B cell (primary cell): Measurements from ENCODE around the gene CNBP. TPM values are rescaled to one million over a fixed set of nuclear protein-coding genes. Genes with fewer than 3 reads are reported as not detected.
A peak's percentile ranks its signal among the peaks of the same experiment; 100 is the strongest.

Experiments used
- ATAC-seq: fragments of 200-7000 bp; cut with Tn5 transposase; one replicate; pipeline ENCODE4 v1.10.0; 2021; ENCODE audit warnings: low read depth, mild to moderate bottlenecking, moderate number of reproducible peaks, moderate library complexity
- CTCF ChIA-PET: fragments of 350-600 bp; sonication (Branson Sonifier 250); formaldehyde crosslinking; loops from one replicate; lab custom pipeline; 2021; ENCODE audit warnings: antibody characterized with exemption, inconsistent platforms; lab: Charles Lee
- POLR2A ChIA-PET: fragments of 350-600 bp; sonication (Branson Sonifier 250); formaldehyde crosslinking; loops from one replicate; lab custom pipeline; 2021; ENCODE audit warnings: antibody characterized with exemption; lab: Charles Lee
- DNase-seq: peaks from one replicate; pipeline ENCODE4 v3.0.0; 2013
- H2AFZ ChIP-seq: 2 replicates; pipeline ENCODE4 v1.6.1; 2012; ENCODE audit warnings: mild to moderate bottlenecking, low read depth, low read length; ENCODE audit not compliant: insufficient read depth, poor library complexity, severe bottlenecking
- H3K27ac ChIP-seq, 2 donors: 1 replicate in 1 of 2; 2 replicates in 1 of 2; pipeline ENCODE4 v1.5.1; 2012 to 2013; ENCODE audit warnings: low read length in 2 of 2, mild to moderate bottlenecking in 2 of 2, moderate library complexity in 1 of 2
- H3K27me3 ChIP-seq, 4 experiments: fragments of 200-600 bp in 1 of 4; sonication (generic) in 1 of 4; replicated peaks in 1 of 4; 1 replicate in 2 of 4; 2 replicates in 2 of 4; pipeline versions ENCODE4 v1.6.1 to v1.7.0; 2013 to 2016; ENCODE audit warnings: low read length in 3 of 4, mild to moderate bottlenecking in 2 of 4, mixed read lengths in 1 of 4, moderate library complexity in 1 of 4; ENCODE audit not compliant: insufficient read depth in 4 of 4, control insufficient read depth in 3 of 4; ENCODE audit errors: control extremely low read depth in 1 of 4
- H3K36me3 ChIP-seq, 2 experiments: replicated peaks in 1 of 2; 1 replicate in 1 of 2; 2 replicates in 1 of 2; pipeline versions ENCODE4 v1.6.1 to v1.7.1; 2013; ENCODE audit warnings: low read length in 1 of 2; ENCODE audit not compliant: insufficient read depth in 2 of 2, control insufficient read depth in 1 of 2; ENCODE audit errors: control extremely low read depth in 1 of 2, extremely low read depth in 1 of 2
- H3K4me1 ChIP-seq, 2 donors: fragments of 200-600 bp in 1 of 2; sonication (generic) in 1 of 2; 1 replicate in 1 of 2; 2 replicates in 1 of 2; pipeline versions ENCODE4 v1.5.1 to v1.6.1; 2013 to 2017; ENCODE audit warnings: low read length in 2 of 2; ENCODE audit not compliant: control insufficient read depth in 2 of 2, insufficient read depth in 2 of 2
- H3K4me2 ChIP-seq: replicated peaks from 2 replicates; pipeline ENCODE3; 2012; ENCODE audit warnings: mild to moderate bottlenecking, low read depth, low read length; ENCODE audit not compliant: poor library complexity, severe bottlenecking
- H3K4me3 ChIP-seq, 5 experiments: fragments of 200-600 bp in 1 of 5; sonication (generic) in 1 of 5; 1 replicate in 3 of 5; 2 replicates in 2 of 5; pipeline versions ENCODE4 v1.5.1 to v1.7.0; 2011 to 2016; ENCODE audit warnings: low read length in 4 of 5, mild to moderate bottlenecking in 4 of 5, low read depth in 2 of 5, control low read depth in 1 of 5, moderate library complexity in 1 of 5; ENCODE audit not compliant: insufficient read depth in 1 of 5; ENCODE audit errors: control extremely low read depth in 1 of 5, extremely low read depth in 1 of 5
- H3K79me2 ChIP-seq: fragments of 200-600 bp; sonication (generic); one replicate; pipeline ENCODE4 v1.6.0; 2016; ENCODE audit warnings: low read length; ENCODE audit not compliant: control insufficient read depth, insufficient read depth
- H3K9ac ChIP-seq: fragments of 200-600 bp; sonication (generic); 2 replicates; pipeline ENCODE4 v1.6.1; 2017; ENCODE audit warnings: mild to moderate bottlenecking, low read length, moderate library complexity
- H3K9me3 ChIP-seq, 3 donors: one replicate each; pipeline versions ENCODE4 v1.6.1 to v1.7.1; 2013; ENCODE audit warnings: low read length in 2 of 3; ENCODE audit not compliant: control insufficient read depth in 2 of 3, insufficient read depth in 1 of 3; ENCODE audit errors: control extremely low read depth in 1 of 3
- H4K20me1 ChIP-seq: 2 replicates; pipeline ENCODE4 v1.6.0; 2012; ENCODE audit warnings: mild to moderate bottlenecking, low read length; ENCODE audit not compliant: insufficient read depth, control insufficient read depth, poor library complexity, severe bottlenecking
- H3K27ac Mint-ChIP-seq: one replicate; pipeline ENCODE4 v1.8.0; 2021; ENCODE audit warnings: mixed read lengths
- H3K27me3 Mint-ChIP-seq: one replicate; pipeline ENCODE4 v1.8.0; 2021; ENCODE audit warnings: mixed read lengths
- H3K4me1 Mint-ChIP-seq: one replicate; pipeline ENCODE4 v1.8.0; 2021; ENCODE audit warnings: mixed read lengths
- H3K4me3 Mint-ChIP-seq: one replicate; pipeline ENCODE4 v1.8.0; 2021; ENCODE audit warnings: mixed read lengths
- H3K9me3 Mint-ChIP-seq: one replicate; pipeline ENCODE4 v1.8.0; 2022; ENCODE audit warnings: mixed read lengths; ENCODE audit not compliant: insufficient read depth
- EZH2 ChIP-seq: IDR thresholded peaks from 2 replicates; pipeline ENCODE4 v1.6.1; 2012; ENCODE audit warnings: borderline replicate concordance, low read depth, mild to moderate bottlenecking, moderate library complexity, low read length; ENCODE audit not compliant: insufficient read depth, poor library complexity, severe bottlenecking
- WGBS: methylation state at CpG from one replicate; pipeline ENCODE4 v1.1.5; 2013; ENCODE audit warnings: missing lambda C conversion rate; ENCODE audit not compliant: insufficient coverage; 5-methylcytosine and 5-hydroxymethylcytosine counted together
- intact Hi-C: fragments of 100-400 bp; cut with micrococcal nuclease; formaldehyde crosslinking; loops from one replicate; pipeline ENCODE4 v1.10.0; 2022
- polyA plus RNA-seq: library from polyadenylated mRNA; depleted of rRNA; stranded (reverse); fragments of >200 nt; gene quantifications from 2 replicates; pipeline ENCODE4 v1.2.3, GENCODE V29; 2012
- total RNA-seq, 2 donors: library from RNA; stranded (reverse); fragments of 120-200 nt in 1 of 2; gene quantifications; 1 replicate in 1 of 2; 2 replicates in 1 of 2; pipeline versions ENCODE4 v1.2.3 to v1.2.4, GENCODE V29; 2013 to 2022
- TF ChIP-seq, protein P1 (sequence below): fragments of 200-600 bp; IDR thresholded peaks from one replicate; pipeline ENCODE4 v1.8.0; 2022; ENCODE audit warnings: antibody characterized with exemption, mild to moderate bottlenecking

Gene CNBP
- total and polyA plus RNA-seq, 2 donors (not counting 1 experiment from before 2014, with no cell fraction given): 167 to 304 TPM

DNA sequence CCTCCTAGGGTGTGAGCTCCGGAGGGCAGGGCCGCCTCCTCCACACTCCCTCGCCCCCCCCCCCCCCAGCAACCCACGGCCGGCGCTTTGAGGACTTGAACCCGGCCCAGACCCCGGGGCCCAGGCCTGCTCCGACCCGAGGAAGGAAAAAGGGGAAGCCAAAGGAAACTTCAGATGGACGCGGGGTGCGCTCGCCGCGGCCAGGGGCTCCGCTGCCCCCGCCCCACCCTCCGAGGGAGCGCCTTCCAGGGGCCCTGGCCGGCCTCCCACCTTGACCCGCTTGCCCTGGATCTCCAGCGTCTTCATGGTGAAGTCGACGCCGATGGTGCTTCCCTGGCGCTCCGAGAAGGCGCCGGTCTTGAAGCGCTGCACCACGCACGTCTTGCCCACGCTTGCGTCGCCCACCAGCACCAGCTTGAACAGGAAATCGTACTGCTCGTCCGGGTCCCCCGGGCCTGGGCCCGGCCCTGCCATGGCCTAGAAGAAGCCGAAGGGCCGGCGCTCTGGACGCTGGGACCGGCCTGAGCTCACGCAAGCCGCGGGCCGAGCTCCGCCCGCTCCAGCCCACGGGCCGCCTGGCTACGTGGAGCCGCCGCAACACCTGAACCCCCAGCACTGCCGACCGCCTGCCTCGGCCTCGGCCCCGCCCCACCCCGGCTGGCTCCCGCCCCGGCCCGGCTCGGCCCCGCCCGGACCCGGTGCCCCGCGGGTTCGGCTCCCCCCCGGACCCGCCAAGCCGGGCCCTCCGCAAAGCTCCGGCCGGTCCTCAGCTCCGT, 62.5 kb downstream of the CNBP start:
- intact Hi-C loops: loop anchor here (2.0 to 5.0 kb wide), 4 partner anchors 94 to 456 kb away; partner anchors contain the start of gene COPG1
- H3K4me3 ChIP-seq: peak overlapping the region; percentile 68 to 81 (median 76)
- Mint-ChIP-seq H3K9me3 (no peaks in the 10 kb centered on the region), H3K27ac (peak overlapping the region; percentile 84), H3K4me1 (peaks cover 52% of the 10 kb centered on the region), H3K27me3 (no peaks in the 10 kb centered on the region), H3K4me3 (peak overlapping the region; percentile 88)
- no peaks in the 10 kb centered on the region for H3K27me3 ChIP-seq
- peak overlapping the region; percentile 57 to 61 for H3K27ac ChIP-seq
- under 1% methylated on average over 79 of the region's 80 CpGs for WGBS
- peaks cover 34% of the 10 kb centered on the region for H3K79me2 ChIP-seq
- peaks cover 4% of the 10 kb centered on the region in 2 experiments for H3K36me3 ChIP-seq
- DNase-seq (peak; percentile 67), ATAC-seq (peak; percentile 5)
- peaks cover 42 to 46% of the 10 kb centered on the region in 2 donors for H3K4me1 ChIP-seq
- no peak for TF ChIP-seq EZH2
- peaks cover 31% of the 10 kb centered on the region for H4K20me1 ChIP-seq
- H3K4me2 ChIP-seq: peak overlapping the region; percentile 98
- no peaks in the 10 kb centered on the region for H3K9me3 ChIP-seq
- H3K9ac ChIP-seq: peak overlapping the region; percentile 80
- ChIA-PET POLR2A (interaction anchor here (0.6 to 1.8 kb wide), 13 partner anchors 12 to 471 kb away, joined by 3 to 6 read pairs (median 3); partner anchors contain the start of genes CNBP and COPG1), CTCF (interaction anchor here (1.2 to 4.3 kb wide), 9 partner anchors 41 to 151 kb away, joined by 3 to 32 read pairs (median 5); partner anchors contain the start of genes COPG1 and ISY1)
- peak overlapping the region; percentile 60 for H2AFZ ChIP-seq

DNA sequence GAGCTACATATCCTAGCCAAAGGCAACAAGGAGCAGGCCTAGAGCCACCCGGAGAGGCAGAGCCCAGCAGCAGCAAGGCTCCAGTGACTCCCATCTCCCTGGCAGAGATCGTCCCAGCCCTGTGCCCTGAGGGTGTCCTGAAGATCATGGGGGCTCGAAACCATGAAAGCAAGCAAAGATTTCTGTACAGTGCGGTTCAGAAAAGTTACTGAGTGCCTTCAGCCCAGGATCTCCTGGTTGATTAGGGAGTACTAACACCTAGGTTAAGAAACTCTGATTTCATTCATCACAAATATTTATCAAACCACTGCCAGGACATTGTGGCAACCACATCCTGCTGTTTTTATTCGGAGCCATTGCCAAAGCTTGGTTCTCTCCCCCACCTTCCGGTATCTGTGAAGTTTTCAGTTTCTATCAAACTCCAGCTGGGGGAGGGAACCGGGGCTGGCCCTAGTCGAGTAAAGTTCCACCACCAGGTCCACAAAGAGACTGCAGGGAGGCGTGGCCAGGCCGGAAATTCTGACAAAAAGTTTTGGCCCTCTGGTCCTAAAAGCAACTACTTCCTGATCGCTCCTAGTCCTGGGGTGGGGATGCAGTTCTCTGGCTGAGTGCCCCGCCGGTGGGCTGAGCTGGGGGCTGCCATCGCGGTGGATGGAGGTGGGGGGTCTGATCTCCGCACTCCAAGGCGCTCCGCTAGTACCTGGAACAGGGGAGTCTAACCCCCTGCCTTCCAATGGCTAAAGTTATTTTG, 63.3 kb downstream of the CNBP start:
- Histone ChIP-seq H3K36me3 (peaks cover 4% of the 10 kb centered on the region in 2 experiments), H3K27ac (peak overlapping the region; percentile 61 to 62), H3K79me2 (peaks cover 41% of the 10 kb centered on the region), H3K4me3 (peak overlapping the region; percentile 68 to 81 (median 76)), H3K4me1 (peaks cover 42 to 46% of the 10 kb centered on the region in 2 donors), H4K20me1 (peaks cover 31% of the 10 kb centered on the region), H3K9me3 (no peaks in the 10 kb centered on the region), H3K27me3 (no peaks in the 10 kb centered on the region), H3K4me2 (peak overlapping the region; percentile 98), H2AFZ (peak overlapping the region; percentile 60), H3K9ac (peak overlapping the region; percentile 80)
- ChIA-PET CTCF (interaction anchor here (1.2 to 4.3 kb wide), 8 partner anchors 42 to 150 kb away, joined by 4 to 32 read pairs (median 6); partner anchors contain the start of genes COPG1 and ISY1), POLR2A (interaction anchor here (0.6 to 1.6 kb wide), 9 partner anchors 17 to 196 kb away, joined by 3 to 6 read pairs (median 3); partner anchors contain the start of genes CNBP and COPG1)
- intact Hi-C loops: loop anchor here (1.0 to 5.0 kb wide), 8 partner anchors 41 to 457 kb away; partner anchors contain the start of genes COPG1 and ISY1
- Mint-ChIP-seq H3K9me3 (no peaks in the 10 kb centered on the region), H3K4me1 (peaks cover 53% of the 10 kb centered on the region), H3K27ac (peak overlapping the region; percentile 84), H3K27me3 (no peaks in the 10 kb centered on the region), H3K4me3 (peak overlapping the region; percentile 88)
- peak; percentile 93 for DNase-seq
- TF ChIP-seq EZH2: no peak
- TF ChIP-seq, protein P1, sequence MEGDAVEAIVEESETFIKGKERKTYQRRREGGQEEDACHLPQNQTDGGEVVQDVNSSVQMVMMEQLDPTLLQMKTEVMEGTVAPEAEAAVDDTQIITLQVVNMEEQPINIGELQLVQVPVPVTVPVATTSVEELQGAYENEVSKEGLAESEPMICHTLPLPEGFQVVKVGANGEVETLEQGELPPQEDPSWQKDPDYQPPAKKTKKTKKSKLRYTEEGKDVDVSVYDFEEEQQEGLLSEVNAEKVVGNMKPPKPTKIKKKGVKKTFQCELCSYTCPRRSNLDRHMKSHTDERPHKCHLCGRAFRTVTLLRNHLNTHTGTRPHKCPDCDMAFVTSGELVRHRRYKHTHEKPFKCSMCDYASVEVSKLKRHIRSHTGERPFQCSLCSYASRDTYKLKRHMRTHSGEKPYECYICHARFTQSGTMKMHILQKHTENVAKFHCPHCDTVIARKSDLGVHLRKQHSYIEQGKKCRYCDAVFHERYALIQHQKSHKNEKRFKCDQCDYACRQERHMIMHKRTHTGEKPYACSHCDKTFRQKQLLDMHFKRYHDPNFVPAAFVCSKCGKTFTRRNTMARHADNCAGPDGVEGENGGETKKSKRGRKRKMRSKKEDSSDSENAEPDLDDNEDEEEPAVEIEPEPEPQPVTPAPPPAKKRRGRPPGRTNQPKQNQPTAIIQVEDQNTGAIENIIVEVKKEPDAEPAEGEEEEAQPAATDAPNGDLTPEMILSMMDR: peak; percentile 30
- 2% methylated on average over 13 of the region's 18 CpGs for WGBS
- ATAC-seq: peak; percentile 61
